Esophagus squamous epithelium (tissue), 5 donors: ENCODE results near the gene LHX4. TPM values are rescaled to one million over a fixed set of nuclear protein-coding genes. Genes with fewer than 3 reads are reported as not detected.

ENCODE experiments used
- DNase-seq: peaks from one replicate; lab custom pipeline; 2025; lab: John Stamatoyannopoulos, UW
- H3K27ac ChIP-seq, 4 donors: fragments of 200-600 bp; sonication (generic); one replicate each; pipeline ENCODE4 v1.5.1; 2016 to 2019; ENCODE audit warnings: mild to moderate bottlenecking in 1 of 4
- H3K27me3 ChIP-seq, 4 donors: fragments of 200-600 bp; sonication (generic); 1 replicate in 3 of 4; 2 replicates in 1 of 4; pipeline versions ENCODE4 v1.5.1 to v1.6.0; 2017 to 2021; ENCODE audit warnings: antibody characterized with exemption in 1 of 4
- H3K36me3 ChIP-seq, 3 donors: fragments of 200-600 bp; sonication (generic); one replicate each; pipeline ENCODE4 v1.5.1; 2016 to 2019
- H3K4me1 ChIP-seq, 3 donors: fragments of 200-600 bp; sonication (generic); one replicate each; pipeline ENCODE4 v1.5.1; 2017 to 2019
- H3K4me3 ChIP-seq, 4 donors: fragments of 200-600 bp; sonication (generic); 1 replicate in 3 of 4; 2 replicates in 1 of 4; pipeline ENCODE4 v1.5.1; 2016 to 2019; ENCODE audit warnings: mild to moderate bottlenecking in 2 of 4, moderate library complexity in 1 of 4
- H3K9me3 ChIP-seq, 3 donors: fragments of 200-600 bp; sonication (generic); one replicate each; pipeline ENCODE4 v1.5.1; 2016 to 2019
- POLR2A ChIP-seq, 4 donors: fragments of 450-650 bp; IDR thresholded peaks; one replicate each; pipeline ENCODE4 v1.6.1; 2017; ENCODE audit warnings: antibody characterized with exemption in 4 of 4, mild to moderate bottlenecking in 4 of 4, moderate library complexity in 3 of 4
- WGBS, 2 donors: methylation state at CpG; one replicate each; pipeline ENCODE4 v1.1.5; 2018; 5-methylcytosine and 5-hydroxymethylcytosine counted together
- intact Hi-C: fragments of 100-400 bp; cut with DNase I; formaldehyde crosslinking; loops from one replicate; pipeline ENCODE4 v1.15.0; 2022
- total RNA-seq, 4 donors: library from RNA; depleted of rRNA; stranded (reverse); fragments of >200 nt; gene quantifications; one replicate each; pipeline ENCODE4 v1.1.0, GENCODE V29; 2016
- TF ChIP-seq, protein P1 (sequence below), 6 experiments: fragments of 450-650 bp in 4 of 6; fragments of 200-600 bp in 2 of 6; sonication (generic) in 2 of 6; IDR thresholded peaks; one replicate each; pipeline ENCODE4 v1.5.1; 2016 to 2019; ENCODE audit warnings: antibody characterized with exemption in 6 of 6, mild to moderate bottlenecking in 4 of 6, moderate library complexity in 4 of 6
- donor health status: DM: yes; HTN: yes; CAD: no.

Gene LHX4
- total RNA-seq, 4 donors from 2014 or later, result 0.18 to 0.38 TPM; not detected in 2

DNA sequence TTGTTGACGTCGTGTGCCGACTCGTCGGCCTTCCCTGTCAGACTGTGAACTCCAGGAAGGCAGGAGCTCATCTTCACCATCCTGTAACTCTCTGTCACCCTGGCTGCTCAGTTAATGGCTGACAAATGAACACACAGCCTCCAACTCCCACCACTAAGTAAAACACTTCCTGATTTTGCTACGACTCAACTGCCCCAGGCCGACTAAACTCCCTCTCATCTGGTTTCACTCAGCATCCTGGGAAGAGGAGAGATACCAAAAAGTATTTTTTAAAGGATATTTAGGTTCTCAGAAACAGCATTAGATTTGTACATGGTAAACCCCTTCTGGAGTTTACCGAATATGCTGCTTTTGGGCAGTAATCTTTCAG lies 18.2 kb upstream of the LHX4 start:
- no peaks in the 10 kb centered on the region for H3K9me3 ChIP-seq
- no peaks in the 10 kb centered on the region for H3K36me3 ChIP-seq
- intact Hi-C loops, result no loop called here
- H3K4me3 ChIP-seq, result no peak overlapping the region
- no peak for DNase-seq
- peaks cover 0 to 8% (median 0%) of the 10 kb centered on the region in 4 donors for H3K27me3 ChIP-seq
- WGBS, 2 donors, result 72 to 74% methylated on average over 8 of the region's 8 CpGs
- no peak overlapping the region for H3K27ac ChIP-seq
- no peak for TF ChIP-seq POLR2A (IDR thresholded peaks at IDR 0.05)
- TF ChIP-seq, protein P1, sequence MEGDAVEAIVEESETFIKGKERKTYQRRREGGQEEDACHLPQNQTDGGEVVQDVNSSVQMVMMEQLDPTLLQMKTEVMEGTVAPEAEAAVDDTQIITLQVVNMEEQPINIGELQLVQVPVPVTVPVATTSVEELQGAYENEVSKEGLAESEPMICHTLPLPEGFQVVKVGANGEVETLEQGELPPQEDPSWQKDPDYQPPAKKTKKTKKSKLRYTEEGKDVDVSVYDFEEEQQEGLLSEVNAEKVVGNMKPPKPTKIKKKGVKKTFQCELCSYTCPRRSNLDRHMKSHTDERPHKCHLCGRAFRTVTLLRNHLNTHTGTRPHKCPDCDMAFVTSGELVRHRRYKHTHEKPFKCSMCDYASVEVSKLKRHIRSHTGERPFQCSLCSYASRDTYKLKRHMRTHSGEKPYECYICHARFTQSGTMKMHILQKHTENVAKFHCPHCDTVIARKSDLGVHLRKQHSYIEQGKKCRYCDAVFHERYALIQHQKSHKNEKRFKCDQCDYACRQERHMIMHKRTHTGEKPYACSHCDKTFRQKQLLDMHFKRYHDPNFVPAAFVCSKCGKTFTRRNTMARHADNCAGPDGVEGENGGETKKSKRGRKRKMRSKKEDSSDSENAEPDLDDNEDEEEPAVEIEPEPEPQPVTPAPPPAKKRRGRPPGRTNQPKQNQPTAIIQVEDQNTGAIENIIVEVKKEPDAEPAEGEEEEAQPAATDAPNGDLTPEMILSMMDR (IDR thresholded peaks at IDR 0.05), result no peak
- H3K4me1 ChIP-seq, result no peaks in the 10 kb centered on the region

DNA sequence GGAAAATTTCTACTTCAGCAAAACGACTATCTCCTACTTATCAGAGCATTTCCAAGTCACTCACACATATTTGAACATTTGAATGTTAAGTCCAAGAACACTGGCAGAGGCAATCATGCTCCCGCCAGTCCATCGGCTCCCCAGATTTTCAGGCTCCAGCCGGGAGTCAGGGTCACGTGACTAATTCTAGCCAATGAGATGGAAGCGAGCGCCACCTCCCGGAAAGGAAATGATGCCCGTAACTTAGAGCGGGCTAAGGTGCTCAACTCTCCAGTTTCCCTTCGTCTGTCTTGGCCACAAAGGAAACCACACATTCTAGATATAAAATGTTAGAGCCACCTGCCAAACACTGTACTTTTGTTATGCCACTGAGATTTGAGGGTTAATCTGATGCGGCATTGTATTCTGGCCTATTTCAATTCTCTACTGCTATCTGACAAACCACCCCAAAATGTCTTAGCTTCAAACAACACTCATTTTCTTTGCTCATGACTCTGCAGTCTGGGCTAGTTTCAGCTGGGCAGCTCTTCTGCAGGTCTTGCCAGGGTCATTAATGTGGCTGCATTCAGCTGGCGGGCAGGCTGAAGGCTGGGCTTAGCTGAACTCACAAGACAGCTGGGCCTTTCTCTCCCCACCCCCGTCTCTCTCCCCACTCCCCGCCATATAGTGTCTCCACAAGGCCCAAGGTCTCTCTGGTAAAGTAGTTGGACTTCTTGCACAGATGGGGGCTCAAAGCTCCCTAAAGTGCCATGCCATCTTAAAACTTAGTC lies 16.5 kb upstream of the LHX4 start:
- Histone ChIP-seq H3K27ac (no peak overlapping the region), H3K36me3 (no peaks in the 10 kb centered on the region), H3K9me3 (no peaks in the 10 kb centered on the region), H3K4me3 (no peak overlapping the region), H3K27me3 (peaks cover 0 to 8% (median 0%) of the 10 kb centered on the region in 4 donors), H3K4me1 (no peaks in the 10 kb centered on the region)
- TF ChIP-seq, protein P1 (IDR thresholded peaks at IDR 0.05), result no peak
- WGBS, 2 donors, result 59 to 66% methylated on average over 13 of the region's 15 CpGs
- intact Hi-C loops, result no loop called here
- no peak for DNase-seq

DNA sequence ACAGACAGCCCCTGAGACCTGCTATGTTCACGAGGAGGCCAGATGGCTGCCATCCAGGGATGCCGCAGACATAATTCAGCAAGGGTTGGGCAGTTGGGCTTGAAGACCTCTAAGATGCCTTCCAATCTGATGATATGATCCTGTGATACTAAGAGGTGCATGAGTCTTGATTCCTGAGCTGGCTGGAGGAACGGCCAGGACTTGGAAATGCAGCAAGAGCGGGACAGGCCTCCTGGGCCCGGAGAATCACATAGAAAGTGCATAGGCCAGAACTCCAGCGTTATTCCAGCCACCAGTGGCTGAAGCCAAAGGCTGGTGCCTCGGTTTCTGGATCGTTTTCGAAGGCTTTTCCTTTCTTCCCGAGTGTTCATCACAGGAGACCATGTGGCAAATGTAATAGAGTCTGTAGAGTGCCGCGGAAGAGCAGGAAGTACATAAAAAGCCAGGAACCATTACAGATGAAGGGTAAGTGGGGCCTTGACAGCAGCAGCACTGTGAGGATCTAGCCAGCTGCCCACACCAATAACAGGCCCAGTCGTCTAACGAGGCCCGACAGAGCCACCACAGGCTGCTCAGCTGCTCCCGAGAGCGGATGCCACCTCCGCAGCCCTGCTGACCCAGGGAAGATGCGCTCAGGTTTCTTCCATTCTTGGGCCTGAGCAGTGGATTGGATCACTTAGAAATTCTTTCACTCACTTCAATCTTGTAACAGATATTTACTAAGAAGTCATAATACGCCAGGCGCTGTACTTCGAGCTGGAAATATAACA lies 14.0 kb upstream of the LHX4 start:
- Histone ChIP-seq H3K36me3 (no peaks in the 10 kb centered on the region), H3K4me1 (no peaks in the 10 kb centered on the region), H3K27ac (no peak overlapping the region), H3K27me3 (peaks cover 0 to 16% (median 0%) of the 10 kb centered on the region in 4 donors), H3K9me3 (no peaks in the 10 kb centered on the region), H3K4me3 (no peak overlapping the region)
- WGBS, 2 donors, result 89% methylated on average over 18 to 22 of the region's 22 CpGs
- intact Hi-C loops, result no loop called here
- DNase-seq, result no peak
- TF ChIP-seq, protein P1 (IDR thresholded peaks at IDR 0.05), result no peak
- TF ChIP-seq POLR2A (IDR thresholded peaks at IDR 0.05), result no peak

DNA sequence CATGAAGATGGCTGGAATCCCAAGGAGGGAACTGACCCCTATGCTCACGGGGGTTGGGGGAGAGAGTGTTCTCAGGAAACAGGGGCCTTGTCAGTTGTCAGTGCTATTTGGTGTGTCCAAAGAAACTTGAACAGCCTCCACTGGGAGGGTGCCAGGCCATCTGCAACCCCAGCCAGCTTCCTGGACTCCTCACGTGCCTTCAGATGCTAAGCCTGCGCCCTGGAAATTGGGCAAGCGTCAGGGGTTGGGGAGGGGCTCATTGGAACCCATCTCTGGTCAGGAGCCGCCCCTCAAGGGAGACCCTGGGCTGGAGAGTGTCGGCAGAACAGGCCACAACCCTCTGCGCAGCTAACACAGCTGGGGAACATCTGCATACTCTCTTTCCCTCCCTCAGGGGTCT lies 13.1 kb upstream of the LHX4 start:
- no peak overlapping the region for H3K4me3 ChIP-seq
- no peak for DNase-seq
- TF ChIP-seq, protein P1 (IDR thresholded peaks at IDR 0.05), result no peak
- no peak for TF ChIP-seq POLR2A (IDR thresholded peaks at IDR 0.05)
- no peaks in the 10 kb centered on the region for H3K36me3 ChIP-seq
- intact Hi-C loops, result no loop called here
- no peaks in the 10 kb centered on the region for H3K4me1 ChIP-seq
- WGBS, 2 donors, result 90 to 92% methylated on average over 2 of the region's 7 CpGs
- H3K27me3 ChIP-seq, result peaks cover 0 to 13% (median 0%) of the 10 kb centered on the region in 4 donors
- no peak overlapping the region for H3K27ac ChIP-seq
- H3K9me3 ChIP-seq, result no peaks in the 10 kb centered on the region
